GDM1 (cell line): ENCODE data around the gene DYSF.

Experiments used
- DNase-seq: peaks from one replicate; lab custom pipeline; 2025; lab: John Stamatoyannopoulos, UW

Gene DYSF

GRCh38 chr2:71706836-71707235 is 253.5 kb downstream of the DYSF start:
- DNase-seq: no peak

DNA sequence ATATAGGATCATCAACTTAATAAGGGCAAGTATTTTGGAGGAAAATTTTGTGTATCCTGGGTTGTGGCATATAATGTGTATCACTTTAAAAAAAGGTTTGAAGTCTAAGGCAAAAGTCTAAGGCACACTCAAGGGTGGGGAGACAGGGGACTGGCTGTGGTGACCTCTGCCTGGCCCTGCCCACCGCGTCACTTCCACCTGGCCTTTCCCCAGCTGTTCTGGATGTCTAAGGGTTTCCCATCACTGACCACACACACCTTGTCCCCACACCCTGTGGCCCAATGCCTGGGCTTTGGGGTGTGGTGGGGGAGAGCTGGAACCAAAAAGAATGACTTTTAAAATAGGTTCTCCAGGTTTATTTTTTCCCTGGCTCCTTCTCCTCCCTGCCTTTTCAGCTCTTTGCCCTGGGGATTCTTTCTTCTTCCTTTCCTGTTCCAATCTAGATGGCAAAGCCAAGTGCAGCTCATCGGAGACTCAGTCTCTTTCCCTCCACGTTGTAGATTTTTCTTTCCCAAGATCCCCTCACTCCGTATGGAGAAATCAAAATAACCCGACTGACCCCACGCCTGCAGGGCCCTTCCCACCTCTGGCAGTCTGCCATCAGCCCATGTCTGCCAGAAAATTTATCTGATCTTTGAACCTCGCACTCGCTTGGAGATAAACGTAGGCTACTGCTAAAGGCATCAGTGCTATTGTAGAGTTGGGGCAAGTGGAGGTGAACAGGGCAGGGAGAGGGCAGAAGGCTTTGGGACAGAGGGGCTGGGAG is 257.2 kb downstream of the DYSF start:
- no peak for DNase-seq

GRCh38 chr2:71711133-71711855 is 257.9 kb downstream of the DYSF start:
- DNase-seq: no peak

DNA sequence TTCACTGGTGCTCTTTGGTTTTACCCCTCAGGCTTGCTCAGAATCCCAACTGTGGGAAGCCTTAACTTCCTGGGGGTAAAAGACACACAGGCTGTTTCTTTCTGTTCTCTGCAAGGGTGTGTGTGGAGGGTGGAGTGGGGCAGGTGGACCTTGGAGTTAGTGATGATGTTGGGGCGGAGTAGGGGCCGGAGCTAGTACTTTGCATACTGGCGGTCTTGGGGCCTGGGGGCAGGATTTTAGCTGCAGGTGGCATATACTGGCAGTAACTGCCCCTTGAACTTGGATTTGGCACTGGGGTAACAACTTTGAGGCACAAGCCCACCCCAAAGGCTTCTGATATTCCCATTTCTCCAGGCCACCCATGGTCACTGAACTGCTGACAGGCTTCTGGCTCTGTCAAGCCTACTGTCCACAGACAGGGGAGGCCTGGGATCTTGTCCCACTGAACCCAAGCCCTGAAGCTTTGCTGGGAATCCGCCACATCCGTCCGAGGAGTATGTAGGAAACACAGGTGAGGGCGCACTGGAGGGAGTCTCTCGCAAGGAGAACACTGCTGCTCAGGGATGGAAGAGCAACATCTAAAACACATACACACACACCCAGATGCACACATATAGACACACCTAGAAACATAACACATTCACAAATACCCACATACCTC is 258.9 kb downstream of the DYSF start:
- DNase-seq: no peak

- DNase-seq: no peak
These were observed 260.5 kb downstream of the DYSF start for GRCh38 chr2:71713581-71714580.

- DNase-seq: no peak
These were observed 261.4 kb downstream of the DYSF start for GRCh38 chr2:71714601-71715240.

- no peak for DNase-seq
These were observed 261.9 kb downstream of the DYSF start for GRCh38 chr2:71715241-71715750.

- no peak for DNase-seq
These were observed 262.8 kb downstream of the DYSF start for GRCh38 chr2:71715951-71716696.

DNA sequence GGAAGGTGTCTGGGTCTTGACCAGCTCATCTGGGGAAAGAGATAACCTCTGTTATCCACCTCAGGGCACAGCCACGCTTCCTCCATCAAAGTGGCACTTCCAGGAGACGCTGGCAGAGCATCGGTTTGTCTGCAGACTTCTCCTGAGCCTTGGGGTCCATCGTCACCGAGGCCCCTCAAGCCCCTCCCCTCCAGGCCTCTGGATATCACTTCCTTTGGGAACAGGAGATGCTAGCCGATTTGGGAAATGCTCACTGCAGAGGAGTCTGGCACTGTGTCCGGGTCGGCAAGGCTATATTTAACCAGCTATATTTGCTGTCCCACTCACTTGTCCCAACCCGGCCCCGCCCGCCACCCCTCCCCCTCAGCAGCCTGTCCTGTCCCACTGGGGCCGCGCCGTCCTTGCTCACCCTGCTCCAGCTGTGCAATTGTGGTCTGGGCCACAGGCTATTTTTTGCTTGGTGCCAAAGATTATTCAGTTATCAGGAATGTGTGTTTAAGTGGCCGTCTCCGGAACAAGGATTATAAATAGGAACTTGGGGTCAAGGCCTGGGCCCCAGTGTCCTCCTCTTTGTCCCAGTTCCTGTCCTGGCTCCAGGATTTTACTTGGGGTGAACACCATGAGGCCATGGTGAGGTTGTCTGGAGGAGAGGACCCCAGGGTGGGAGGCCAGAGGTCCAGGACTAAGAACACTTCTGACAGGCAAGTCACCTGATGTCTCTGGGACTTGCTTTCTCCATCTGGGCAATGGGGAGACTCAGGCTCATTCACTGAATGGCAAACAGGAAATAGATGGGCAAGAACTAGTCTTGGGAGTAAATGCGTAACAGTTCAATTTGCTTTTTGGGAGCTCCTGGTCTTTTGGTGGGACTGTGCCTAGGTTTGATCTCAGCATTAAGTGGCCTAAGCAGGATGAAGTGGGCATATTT is 263.6 kb downstream of the DYSF start:
- no peak for DNase-seq

DNA sequence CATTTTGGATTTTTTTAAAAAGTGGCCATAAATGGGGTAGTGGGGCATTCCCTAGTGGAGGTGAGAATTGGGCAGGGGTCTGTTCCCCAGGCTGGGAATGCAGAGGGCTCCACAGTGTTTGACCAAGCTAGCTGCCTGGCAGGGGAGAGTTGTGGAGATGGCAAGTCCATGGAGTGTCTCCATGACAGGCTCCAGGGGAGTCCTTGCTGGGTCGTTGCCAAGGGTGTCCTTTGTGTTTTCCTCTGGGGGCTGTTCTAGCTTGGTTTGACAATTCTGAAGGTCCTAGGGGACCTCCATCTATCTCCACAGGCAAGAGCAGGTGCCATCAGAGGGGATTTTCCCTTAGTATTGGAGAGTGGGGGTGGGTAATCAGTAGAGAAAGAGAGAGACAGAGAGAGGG is 265.3 kb downstream of the DYSF start:
- DNase-seq: no peak

GRCh38 chr2:71719520-71720282 is 266.3 kb downstream of the DYSF start:
- DNase-seq: no peak

GRCh38 chr2:71720283-71720560 is 266.9 kb downstream of the DYSF start:
- no peak for DNase-seq

GRCh38 chr2:71720596-71721361 is 267.4 kb downstream of the DYSF start:
- DNase-seq: no peak

DNA sequence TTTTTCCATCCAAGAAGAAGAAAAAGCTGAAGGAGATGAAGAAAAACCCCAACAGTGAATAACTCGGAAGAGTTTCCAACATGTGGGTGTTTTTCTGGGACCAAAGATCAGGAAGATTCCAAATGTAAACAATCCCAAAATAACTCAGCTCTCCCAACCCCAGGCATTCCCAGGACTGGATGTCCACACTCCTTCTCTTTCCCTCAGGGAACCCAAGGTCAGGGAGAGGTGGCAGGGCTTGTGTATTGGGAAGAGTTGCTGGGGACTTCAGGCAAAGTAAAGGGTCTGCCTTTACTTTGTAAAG is 268.0 kb downstream of the DYSF start:
- no peak for DNase-seq

- no peak for DNase-seq
These were observed 268.3 kb downstream of the DYSF start for GRCh38 chr2:71721669-71722068.

DNA sequence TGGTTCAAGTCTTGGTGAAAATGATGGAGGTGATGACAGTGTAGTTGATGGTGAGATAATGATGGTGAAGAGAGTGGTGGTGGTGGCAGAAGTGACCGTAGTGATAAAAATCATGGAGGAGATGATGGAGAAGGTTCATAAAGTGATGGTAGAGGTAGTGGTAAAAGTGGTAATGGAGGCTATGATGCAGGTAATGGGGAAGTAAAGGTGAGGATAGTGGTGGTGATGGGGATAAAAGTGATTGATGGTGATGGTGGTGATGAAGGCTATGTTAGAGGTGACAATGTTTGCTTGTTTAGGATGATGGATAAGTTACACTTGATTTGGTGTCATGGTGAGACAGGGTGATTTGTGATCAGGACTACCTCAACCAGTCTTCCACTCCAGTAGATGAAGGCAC is 268.9 kb downstream of the DYSF start:
- DNase-seq: no peak

DNA sequence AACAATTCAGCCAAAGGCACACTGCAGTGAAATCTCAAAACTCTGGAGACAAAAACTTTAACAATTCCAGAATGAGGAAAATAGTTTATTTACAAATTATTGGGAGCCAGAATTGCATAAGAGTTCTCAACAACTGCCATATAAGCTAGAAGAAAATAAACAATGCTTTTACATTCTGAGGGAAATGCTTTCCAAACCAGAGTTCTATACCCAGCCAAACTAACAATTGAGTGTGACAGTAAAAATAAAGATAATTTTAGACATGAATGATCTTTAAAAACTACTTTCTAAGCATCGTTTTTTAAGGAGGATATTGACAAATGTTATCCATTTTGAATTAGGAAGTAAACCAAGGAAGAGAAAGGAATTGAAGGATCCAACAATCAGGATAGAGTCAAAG is 271.4 kb downstream of the DYSF start:
- no peak for DNase-seq

- no peak for DNase-seq
These were observed 272.5 kb downstream of the DYSF start for GRCh38 chr2:71725836-71726235.
